ENCODE results near the gene GPRIN2. TPM values are rescaled to one million over a fixed set of nuclear protein-coding genes. Genes with fewer than 3 reads are reported as not detected.

Gene GPRIN2
- total RNA-seq, 4 donors from 2014 or later, result 32.8 to 61.2 (median 40.4) TPM

DNA sequence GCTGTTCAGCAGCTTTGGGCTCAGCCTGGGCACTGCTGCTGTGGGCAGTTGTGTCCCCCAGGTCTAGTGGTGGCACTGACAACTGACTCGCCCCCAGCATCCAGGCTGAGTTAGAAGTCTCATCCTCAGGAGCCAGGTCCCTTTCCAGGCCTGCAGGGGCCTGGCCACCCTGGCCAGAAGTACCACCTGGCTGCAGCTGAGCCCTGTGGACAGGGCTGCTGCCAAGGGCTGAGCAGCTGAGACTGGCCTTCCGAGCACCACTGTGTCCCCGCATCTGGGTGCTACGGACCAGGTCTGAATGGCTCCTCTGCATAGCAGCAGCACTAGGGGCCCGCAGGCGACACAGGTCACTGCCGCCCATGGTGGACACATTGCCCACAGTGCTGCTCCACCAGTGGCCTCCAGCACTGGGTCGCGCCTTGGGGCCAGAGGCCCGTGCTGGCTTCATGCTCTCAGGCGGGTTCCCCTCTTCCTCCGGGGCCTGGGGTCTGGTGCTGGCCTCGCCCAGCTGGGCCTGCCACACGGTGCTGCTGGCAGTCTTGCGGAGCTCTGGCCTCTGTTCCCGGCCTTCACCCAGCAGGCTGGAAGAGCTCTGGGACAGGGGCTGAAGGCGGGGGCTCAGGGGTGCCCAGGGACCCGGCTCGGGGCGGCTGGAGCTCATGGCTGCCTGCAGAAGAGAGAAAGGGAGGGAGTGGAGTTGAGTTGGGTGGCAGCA is 6.2 kb downstream of the GPRIN2 start:
- H3K27ac ChIP-seq, result no peak overlapping the region
- 84% methylated on average over 18 of the region's 20 CpGs for WGBS
- H3K9me3 ChIP-seq, result no peaks in the 10 kb centered on the region
- no peaks in the 10 kb centered on the region for H3K36me3 ChIP-seq
- peak; percentile 67 to 80 for DNase-seq (ENCODE audit: low spot score in 2 of 2)
- peaks cover 8% of the 10 kb centered on the region for H3K27me3 ChIP-seq
- TF ChIP-seq CTCF (IDR thresholded peaks at IDR 0.05), result no peak
- no peak for TF ChIP-seq EP300 (IDR thresholded peaks at IDR 0.05)
- TF ChIP-seq POLR2AphosphoS5 (IDR thresholded peaks at IDR 0.05), result no peak
- TF ChIP-seq POLR2A (IDR thresholded peaks at IDR 0.05), result no peak
- H3K4me1 ChIP-seq, result peaks cover 13% of the 10 kb centered on the region
- H3K4me3 ChIP-seq, result no peak overlapping the region

GRCh38 chr10:46549171-46550075 is 7.0 kb downstream of the GPRIN2 start:
- 83% methylated on average over 25 of the region's 31 CpGs for WGBS
- H3K4me3 ChIP-seq, result no peak overlapping the region
- DNase-seq (ENCODE audit: low spot score in 2 of 2), result peak; percentile 71 to 86
- H3K27ac ChIP-seq, result no peak overlapping the region
- peaks cover 21% of the 10 kb centered on the region for H3K4me1 ChIP-seq
- TF ChIP-seq POLR2A (IDR thresholded peaks at IDR 0.05) (no peak), POLR2AphosphoS5 (IDR thresholded peaks at IDR 0.05) (no peak), CTCF (IDR thresholded peaks at IDR 0.05) (no peak), EP300 (IDR thresholded peaks at IDR 0.05) (no peak)
- no peaks in the 10 kb centered on the region for H3K36me3 ChIP-seq
- peaks cover 3% of the 10 kb centered on the region for H3K27me3 ChIP-seq
- no peaks in the 10 kb centered on the region for H3K9me3 ChIP-seq

- DNase-seq (ENCODE audit: low spot score in 2 of 2), result peak; percentile 64 to 79
- no peaks in the 10 kb centered on the region for H3K9me3 ChIP-seq
- no peak overlapping the region for H3K4me3 ChIP-seq
- no peak overlapping the region for H3K27ac ChIP-seq
- no peaks in the 10 kb centered on the region for H3K36me3 ChIP-seq
- 79% methylated on average over 7 of the region's 7 CpGs for WGBS
- H3K4me1 ChIP-seq, result peaks cover 23% of the 10 kb centered on the region
- no peaks in the 10 kb centered on the region for H3K27me3 ChIP-seq
- TF ChIP-seq CTCF (IDR thresholded peaks at IDR 0.05) (no peak), POLR2AphosphoS5 (IDR thresholded peaks at IDR 0.05) (no peak), EP300 (IDR thresholded peaks at IDR 0.05) (no peak), POLR2A (IDR thresholded peaks at IDR 0.05) (no peak)
Measured at GRCh38 chr10:46548498-46549090, 7.9 kb downstream of the GPRIN2 start.

DNA sequence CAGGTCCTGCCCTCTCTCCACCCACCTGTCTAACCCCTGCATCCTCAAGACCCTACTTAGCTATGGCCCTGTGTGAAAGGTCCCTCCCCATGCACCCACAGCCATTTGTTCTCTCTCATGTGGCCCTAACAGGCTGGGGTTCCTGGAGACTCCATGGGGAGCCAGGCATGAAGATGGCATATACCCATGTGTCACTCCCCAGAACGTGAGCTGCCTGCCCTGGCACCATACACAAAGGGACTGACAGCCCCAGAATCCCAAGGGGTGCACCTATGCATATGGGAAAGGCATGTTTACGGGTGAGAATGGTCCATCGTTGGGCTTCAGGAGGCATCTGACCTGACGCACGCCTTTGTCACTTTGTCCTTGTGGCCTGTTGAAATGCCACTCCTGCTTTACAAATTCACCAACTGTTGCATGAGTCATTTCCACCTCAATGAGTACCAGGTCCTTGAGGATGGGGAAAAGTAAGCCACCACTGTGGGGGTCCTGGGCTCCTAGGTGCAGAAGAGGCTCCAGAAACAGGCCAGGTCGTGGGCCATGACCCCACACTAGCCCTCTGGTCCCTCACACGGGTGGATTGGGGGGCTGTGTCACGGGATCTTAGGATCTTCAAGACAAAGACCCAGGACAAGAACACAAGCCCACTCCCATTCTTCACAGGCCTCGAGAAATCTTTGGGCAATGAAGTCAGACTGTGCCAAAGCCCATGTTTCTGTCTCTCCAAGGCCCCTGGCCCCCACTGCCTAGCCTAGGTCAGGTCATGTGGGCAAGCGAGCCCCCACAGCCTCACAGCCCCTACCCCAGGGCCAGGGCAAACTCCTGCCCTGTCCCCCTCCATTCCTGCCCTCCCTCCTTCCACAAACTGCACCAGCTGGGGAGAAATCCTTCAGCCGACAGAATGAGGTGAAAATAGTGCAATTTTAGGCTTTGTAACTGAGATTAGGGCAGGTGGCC is 8.6 kb downstream of the GPRIN2 start:
- no peaks in the 10 kb centered on the region for H3K9me3 ChIP-seq
- WGBS, result 78% methylated on average over 11 of the region's 11 CpGs
- peaks cover 23% of the 10 kb centered on the region for H3K4me1 ChIP-seq
- H3K36me3 ChIP-seq, result no peaks in the 10 kb centered on the region
- H3K27ac ChIP-seq, result no peak overlapping the region
- H3K27me3 ChIP-seq, result no peaks in the 10 kb centered on the region
- TF ChIP-seq POLR2A (IDR thresholded peaks at IDR 0.05) (no peak), POLR2AphosphoS5 (IDR thresholded peaks at IDR 0.05) (no peak), EP300 (IDR thresholded peaks at IDR 0.05) (no peak), CTCF (IDR thresholded peaks at IDR 0.05) (no peak)
- H3K4me3 ChIP-seq, result no peak overlapping the region
- peak; percentile 68 to 80 for DNase-seq (ENCODE audit: low spot score in 2 of 2)
